HepG2 (cell line): Measurements from ENCODE around the gene VEGFB. TPM values are rescaled to one million over a fixed set of nuclear protein-coding genes. Genes with fewer than 3 reads are reported as not detected.

Source experiments
- BCL3 ChIP-seq: sonication (generic); formaldehyde crosslinking; IDR thresholded peaks from 2 replicates; pipeline ENCODE4 v1.5.1; 2020; ENCODE audit warnings: mild to moderate bottlenecking, missing genetic modification reagents, moderate library complexity
- MAFG ChIP-seq: sonication (generic); formaldehyde crosslinking; IDR thresholded peaks from 2 replicates; pipeline ENCODE4 v1.5.1; 2020; ENCODE audit warnings: mild to moderate bottlenecking, missing genetic modification reagents
- PCBP2 ChIP-seq: fragments of 200-400 bp; formaldehyde crosslinking; optimal IDR thresholded peaks from 2 replicates; pipeline ENCODE3; 2018; ENCODE audit warnings: low read length, low read depth; ENCODE audit not compliant: poor library complexity, severe bottlenecking
- TARDBP ChIP-seq: sonication (generic); formaldehyde crosslinking; IDR thresholded peaks from 2 replicates; pipeline ENCODE4 v1.8.0; 2022; ENCODE audit warnings: mild to moderate bottlenecking, missing genetic modification reagents
- UBTF ChIP-seq: sonication (generic); formaldehyde crosslinking; IDR thresholded peaks from 2 replicates; pipeline ENCODE4 v1.4.0; 2020; ENCODE audit warnings: mild to moderate bottlenecking, missing genetic modification reagents
- ZNF121 ChIP-seq: sonication (generic); formaldehyde crosslinking; IDR thresholded peaks from 2 replicates; pipeline ENCODE4 v1.5.0; 2020; ENCODE audit warnings: mild to moderate bottlenecking, missing genetic modification reagents
- ZNF235 ChIP-seq: sonication (generic); formaldehyde crosslinking; IDR thresholded peaks from 2 replicates; pipeline ENCODE4 v1.8.1; 2023; ENCODE audit warnings: mild to moderate bottlenecking, missing genetic modification reagents, borderline replicate concordance
- ZNF335 ChIP-seq: sonication (generic); formaldehyde crosslinking; IDR thresholded peaks from 2 replicates; pipeline ENCODE4 v1.4.0; 2020; ENCODE audit warnings: missing genetic modification reagents
- ZNF407 ChIP-seq: sonication (generic); formaldehyde crosslinking; IDR thresholded peaks from one replicate; pipeline ENCODE4 v1.5.1; 2020; ENCODE audit warnings: mild to moderate bottlenecking, missing genetic modification reagents; ENCODE audit errors: not compliant biosample characterization
- polyA plus RNA-seq, 8 experiments: library from polyadenylated mRNA; depleted of rRNA in 3 of 8; stranded (reverse) in 7 of 8; unstranded in 1 of 8; fragments of >200 nt; fragmentation: Illumina TruSeq in 4 of 8; extraction: Trizol in 4 of 8; gene quantifications; 2 replicates each; pipeline versions ENCODE4 v1.2.1 to v1.2.3, GENCODE V29; 2011 to 2016; ENCODE audit warnings: low read depth in 4 of 8, missing spikeins in 1 of 8, mixed read lengths in 1 of 8; ENCODE audit not compliant: insufficient read depth in 1 of 8
- total RNA-seq, 5 experiments: library from RNA; depleted of rRNA; stranded (reverse); fragments of >200 nt; fragmentation: Illumina TruSeq; extraction: Trizol; gene quantifications; 2 replicates each; pipeline ENCODE4 v1.2.3, GENCODE V29; 2016; ENCODE audit warnings: low read depth in 1 of 5
- TF ChIP-seq, protein P1 (sequence below): sonication (generic); formaldehyde crosslinking; IDR thresholded peaks from 2 replicates; pipeline ENCODE4 v1.4.0; 2020; ENCODE audit warnings: missing genetic modification reagents
- TF ChIP-seq, protein P2 (sequence below): sonication (generic); formaldehyde crosslinking; IDR thresholded peaks from 2 replicates; pipeline ENCODE4 v1.5.0; 2020; ENCODE audit warnings: mild to moderate bottlenecking, missing genetic modification reagents, moderate library complexity

The VEGFB gene
- total and polyA plus RNA-seq, 2 of the 13 experiments (the other 11 are each of a cell fraction or from before 2014, with no cell fraction given) = 9.0 to 11.3 TPM

GRCh38 chr11:64225608-64226506 is 8.5 kb upstream of the VEGFB start, which contains the start of the genes NUDT22 and TRPT1 (continued):
- TF ChIP-seq TARDBP (CRISPR knock-in tag) (peak; percentile 32; the same call in 1 of the 2 replicates), ZNF407 (CRISPR knock-in tag) (no peak), MAFG (CRISPR knock-in tag) (no peak), UBTF (CRISPR knock-in tag) (peak; percentile 81), ZNF335 (CRISPR knock-in tag) (no peak), ZNF121 (peak; percentile 35; the same call in 1 of the 2 replicates), ZNF235 (CRISPR knock-in tag) (no peak), PCBP2 (no peak), BCL3 (CRISPR knock-in tag) (no peak)
- TF ChIP-seq, protein P1, sequence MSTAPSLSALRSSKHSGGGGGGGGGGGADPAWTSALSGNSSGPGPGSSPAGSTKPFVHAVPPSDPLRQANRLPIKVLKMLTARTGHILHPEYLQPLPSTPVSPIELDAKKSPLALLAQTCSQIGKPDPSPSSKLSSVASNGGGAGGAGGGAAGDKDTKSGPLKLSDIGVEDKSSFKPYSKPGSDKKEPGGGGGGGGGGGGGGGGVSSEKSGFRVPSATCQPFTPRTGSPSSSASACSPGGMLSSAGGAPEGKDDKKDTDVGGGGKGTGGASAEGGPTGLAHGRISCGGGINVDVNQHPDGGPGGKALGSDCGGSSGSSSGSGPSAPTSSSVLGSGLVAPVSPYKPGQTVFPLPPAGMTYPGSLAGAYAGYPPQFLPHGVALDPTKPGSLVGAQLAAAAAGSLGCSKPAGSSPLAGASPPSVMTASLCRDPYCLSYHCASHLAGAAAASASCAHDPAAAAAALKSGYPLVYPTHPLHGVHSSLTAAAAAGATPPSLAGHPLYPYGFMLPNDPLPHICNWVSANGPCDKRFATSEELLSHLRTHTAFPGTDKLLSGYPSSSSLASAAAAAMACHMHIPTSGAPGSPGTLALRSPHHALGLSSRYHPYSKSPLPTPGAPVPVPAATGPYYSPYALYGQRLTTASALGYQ = 0 out of 2 replicates have a peak, but pooled peaks have one; percentile 25
- TF ChIP-seq, protein P2, sequence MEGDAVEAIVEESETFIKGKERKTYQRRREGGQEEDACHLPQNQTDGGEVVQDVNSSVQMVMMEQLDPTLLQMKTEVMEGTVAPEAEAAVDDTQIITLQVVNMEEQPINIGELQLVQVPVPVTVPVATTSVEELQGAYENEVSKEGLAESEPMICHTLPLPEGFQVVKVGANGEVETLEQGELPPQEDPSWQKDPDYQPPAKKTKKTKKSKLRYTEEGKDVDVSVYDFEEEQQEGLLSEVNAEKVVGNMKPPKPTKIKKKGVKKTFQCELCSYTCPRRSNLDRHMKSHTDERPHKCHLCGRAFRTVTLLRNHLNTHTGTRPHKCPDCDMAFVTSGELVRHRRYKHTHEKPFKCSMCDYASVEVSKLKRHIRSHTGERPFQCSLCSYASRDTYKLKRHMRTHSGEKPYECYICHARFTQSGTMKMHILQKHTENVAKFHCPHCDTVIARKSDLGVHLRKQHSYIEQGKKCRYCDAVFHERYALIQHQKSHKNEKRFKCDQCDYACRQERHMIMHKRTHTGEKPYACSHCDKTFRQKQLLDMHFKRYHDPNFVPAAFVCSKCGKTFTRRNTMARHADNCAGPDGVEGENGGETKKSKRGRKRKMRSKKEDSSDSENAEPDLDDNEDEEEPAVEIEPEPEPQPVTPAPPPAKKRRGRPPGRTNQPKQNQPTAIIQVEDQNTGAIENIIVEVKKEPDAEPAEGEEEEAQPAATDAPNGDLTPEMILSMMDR (CRISPR knock-in tag) = peak; percentile 65
